HepG2 (cell line): ENCODE data around the gene ZNF714. TPM values are rescaled to one million over a fixed set of nuclear protein-coding genes. Genes with fewer than 3 reads are reported as not detected.
A peak's percentile ranks its signal among the peaks of the same experiment; 100 is the strongest.

Experiments
- ATAC-seq: fragments of 200-7000 bp; cut with Tn5 transposase; 3 replicates; pipeline ENCODE4 v1.9.1; 2020; ENCODE audit warnings: mild to moderate bottlenecking, moderate library complexity
- BruUV-seq: library from RNA; stranded (reverse); fragments of 400-500 nt; replicated peaks from 2 replicates; lab custom pipeline; 2021; lab: Mats Ljungman, UMichigan
- CTCF ChIA-PET: fragments of 300-600 bp; formaldehyde crosslinking; extraction: SDS; loops from one replicate; lab custom pipeline; 2021; ENCODE audit warnings: low total read pairs, inconsistent platforms, low intra/inter-chr PET ratio; lab: Yijun Ruan, JAX
- POLR2A ChIA-PET: fragments of 350-600 bp; sonication (Branson Sonifier 250); formaldehyde crosslinking; loops from one replicate; lab custom pipeline; 2020; ENCODE audit warnings: antibody characterized with exemption, inconsistent platforms; lab: Yijun Ruan, JAX
- DNase-seq: peaks from one replicate; pipeline ENCODE4 v3.0.0-alpha.2; 2015; ENCODE audit warnings: low spot score
- FAIRE-seq: peaks from 3 replicates; lab custom pipeline; 2011; peaks lifted over from hg19 to GRCh38; lab: Jason Lieb, UNC
- H2AFZ ChIP-seq: one replicate; pipeline ENCODE4 v1.6.1; 2011; ENCODE audit warnings: low read length, inconsistent platforms
- H3K27ac ChIP-seq: fragments of 300-600 bp; 3 replicates; pipeline ENCODE4 v1.8.0; 2011; ENCODE audit warnings: mixed run types, mild to moderate bottlenecking, mixed read lengths, low read length, inconsistent platforms; ENCODE audit not compliant: insufficient read depth; ENCODE audit errors: extremely low read length
- H3K27me3 ChIP-seq, 2 experiments: fragments of 200-600 bp in 1 of 2; 2 replicates in 1 of 2; 3 replicates in 1 of 2; pipeline versions ENCODE4 v1.6.0 to v1.8.0; 2011; ENCODE audit warnings: low read length in 2 of 2, mild to moderate bottlenecking in 2 of 2, moderate library complexity in 2 of 2, inconsistent platforms in 1 of 2; ENCODE audit not compliant: insufficient read depth in 2 of 2, control insufficient read depth in 1 of 2
- H3K36me3 ChIP-seq, 2 experiments: fragments of 200-600 bp in 1 of 2; replicated peaks in 1 of 2; 2 replicates in 1 of 2; 3 replicates in 1 of 2; pipeline versions ENCODE4 v1.5.1 to v1.8.0; 2011; ENCODE audit warnings: low read length in 2 of 2, inconsistent platforms in 1 of 2; ENCODE audit not compliant: insufficient read depth in 2 of 2, control insufficient read depth in 1 of 2
- H3K4me1 ChIP-seq: 2 replicates; pipeline ENCODE4 v1.5.1; 2012; ENCODE audit warnings: low read length, inconsistent platforms; ENCODE audit not compliant: insufficient read depth
- H3K4me2 ChIP-seq: 2 replicates; pipeline ENCODE4 v1.6.0; 2011; ENCODE audit warnings: low read depth, low read length, inconsistent platforms
- H3K4me3 ChIP-seq, 3 experiments: fragments of 200-600 bp in 1 of 3; sonication (generic), shearing (Covaris generic) in 1 of 3; replicated peaks in 1 of 3; 2 replicates each; pipeline ENCODE4 v1.5.1; 2011 to 2016; ENCODE audit warnings: low read length in 3 of 3, inconsistent platforms in 2 of 3, low read depth in 2 of 3, mild to moderate bottlenecking in 2 of 3, control low read depth in 1 of 3, mixed read lengths in 1 of 3; ENCODE audit not compliant: insufficient read depth in 1 of 3
- H3K79me2 ChIP-seq: one replicate; pipeline ENCODE4 v1.6.1; 2011; ENCODE audit warnings: low read length, inconsistent platforms; ENCODE audit not compliant: insufficient read depth
- H3K9ac ChIP-seq: 2 replicates; pipeline ENCODE4 v1.6.0; 2011; ENCODE audit warnings: mild to moderate bottlenecking, low read depth, low read length, inconsistent platforms; ENCODE audit not compliant: insufficient read depth
- H3K9me3 ChIP-seq: 2 replicates; pipeline ENCODE4 v1.5.1; 2012; ENCODE audit warnings: mild to moderate bottlenecking, low read length
- H4K20me1 ChIP-seq: 2 replicates; pipeline ENCODE4 v1.6.0; 2011; ENCODE audit warnings: inconsistent platforms, mild to moderate bottlenecking, low read length, moderate library complexity; ENCODE audit not compliant: insufficient read depth
- MTF1 ChIP-seq: sonication (generic); formaldehyde crosslinking; IDR thresholded peaks from 2 replicates; pipeline ENCODE4 v1.5.0; 2020; ENCODE audit warnings: missing genetic modification reagents
- ZFP90 ChIP-seq: sonication (generic); formaldehyde crosslinking; IDR thresholded peaks from 2 replicates; pipeline ENCODE4 v1.8.0; 2022; ENCODE audit warnings: missing genetic modification reagents, mild to moderate bottlenecking, inconsistent platforms, borderline replicate concordance
- in situ Hi-C: cut with HindIII; loops from 2 replicates; pipeline ENCODE4 v1.10.0; 2017; ENCODE audit warnings: low pct_unique_long_range_greater_than_20kb; ENCODE audit not compliant: extremely low pct_ligation_motif_present
- intact Hi-C: fragments of 100-400 bp; cut with micrococcal nuclease; formaldehyde crosslinking; loops from one replicate; pipeline ENCODE4 v1.10.0; 2022; ENCODE audit not compliant: unreplicated experiment
- polyA plus RNA-seq, 8 experiments: library from polyadenylated mRNA; depleted of rRNA in 3 of 8; stranded (reverse) in 7 of 8; unstranded in 1 of 8; fragments of >200 nt; fragmentation: Illumina TruSeq in 4 of 8; extraction: Trizol in 4 of 8; gene quantifications; 2 replicates each; pipeline versions ENCODE4 v1.2.1 to v1.2.3, GENCODE V29; 2011 to 2016; ENCODE audit warnings: low read depth in 4 of 8, missing spikeins in 1 of 8, mixed read lengths in 1 of 8; ENCODE audit not compliant: insufficient read depth in 1 of 8
- total RNA-seq, 5 experiments: library from RNA; depleted of rRNA; stranded (reverse); fragments of >200 nt; fragmentation: Illumina TruSeq; extraction: Trizol; gene quantifications; 2 replicates each; pipeline ENCODE4 v1.2.3, GENCODE V29; 2016; ENCODE audit warnings: low read depth in 1 of 5
- TF ChIP-seq, protein P1 (sequence below): sonication (generic); formaldehyde crosslinking; IDR thresholded peaks from 2 replicates; pipeline ENCODE4 v1.5.0; 2020; ENCODE audit warnings: mild to moderate bottlenecking, missing genetic modification reagents, borderline replicate concordance

Gene ZNF714
- total and polyA plus RNA-seq, 2 of the 13 experiments (the other 11 are each of a cell fraction or from before 2014, with no cell fraction given): 6.7 to 27.8 TPM

DNA sequence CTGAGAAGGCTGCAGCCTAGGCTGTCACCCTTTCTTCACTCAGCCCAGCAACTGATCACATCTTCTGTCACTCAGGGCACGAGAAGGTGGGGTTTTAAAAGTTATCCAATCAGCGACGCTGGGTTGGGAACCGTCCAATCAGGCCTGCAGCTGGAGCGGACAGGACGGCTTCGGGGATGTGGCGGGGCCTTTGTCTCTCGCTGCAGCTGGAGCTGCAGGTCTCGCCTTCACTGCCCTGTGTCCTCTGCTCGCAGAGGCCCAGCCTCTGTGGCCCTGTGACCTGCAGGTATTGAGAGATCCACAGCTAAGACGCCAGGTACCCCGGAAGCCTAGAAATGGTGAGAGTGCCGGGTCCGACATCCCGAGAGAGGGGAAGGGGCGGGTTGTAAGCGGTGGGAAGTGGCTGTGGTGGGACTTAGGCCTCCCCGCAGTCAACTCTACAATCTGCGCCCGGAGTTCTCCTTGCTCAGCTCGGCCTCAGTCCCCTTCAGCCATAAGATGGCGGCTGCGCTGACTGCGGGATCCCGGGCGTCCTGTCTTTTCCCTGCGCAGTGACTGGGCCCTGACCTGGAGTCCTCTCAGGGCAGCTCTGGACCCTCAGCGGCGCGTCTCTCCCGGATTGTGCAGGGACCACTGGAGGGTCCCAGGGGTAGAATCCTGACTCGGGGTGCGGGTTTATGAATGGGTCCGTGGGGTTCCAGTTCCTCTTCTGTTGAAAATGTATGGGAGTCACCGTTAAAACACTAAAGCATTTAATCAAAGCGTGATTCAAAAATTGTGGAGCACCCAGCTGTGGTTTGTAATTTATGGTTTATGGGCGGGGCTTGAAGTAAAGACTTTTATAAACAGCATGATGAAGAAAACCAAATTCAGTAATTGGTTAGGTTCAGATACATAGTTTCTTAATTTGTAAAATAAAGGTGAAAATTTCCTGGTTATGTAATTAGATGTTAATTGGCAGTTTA lies at the start of gene ZNF714 (continued):
- TF ChIP-seq, protein P1, sequence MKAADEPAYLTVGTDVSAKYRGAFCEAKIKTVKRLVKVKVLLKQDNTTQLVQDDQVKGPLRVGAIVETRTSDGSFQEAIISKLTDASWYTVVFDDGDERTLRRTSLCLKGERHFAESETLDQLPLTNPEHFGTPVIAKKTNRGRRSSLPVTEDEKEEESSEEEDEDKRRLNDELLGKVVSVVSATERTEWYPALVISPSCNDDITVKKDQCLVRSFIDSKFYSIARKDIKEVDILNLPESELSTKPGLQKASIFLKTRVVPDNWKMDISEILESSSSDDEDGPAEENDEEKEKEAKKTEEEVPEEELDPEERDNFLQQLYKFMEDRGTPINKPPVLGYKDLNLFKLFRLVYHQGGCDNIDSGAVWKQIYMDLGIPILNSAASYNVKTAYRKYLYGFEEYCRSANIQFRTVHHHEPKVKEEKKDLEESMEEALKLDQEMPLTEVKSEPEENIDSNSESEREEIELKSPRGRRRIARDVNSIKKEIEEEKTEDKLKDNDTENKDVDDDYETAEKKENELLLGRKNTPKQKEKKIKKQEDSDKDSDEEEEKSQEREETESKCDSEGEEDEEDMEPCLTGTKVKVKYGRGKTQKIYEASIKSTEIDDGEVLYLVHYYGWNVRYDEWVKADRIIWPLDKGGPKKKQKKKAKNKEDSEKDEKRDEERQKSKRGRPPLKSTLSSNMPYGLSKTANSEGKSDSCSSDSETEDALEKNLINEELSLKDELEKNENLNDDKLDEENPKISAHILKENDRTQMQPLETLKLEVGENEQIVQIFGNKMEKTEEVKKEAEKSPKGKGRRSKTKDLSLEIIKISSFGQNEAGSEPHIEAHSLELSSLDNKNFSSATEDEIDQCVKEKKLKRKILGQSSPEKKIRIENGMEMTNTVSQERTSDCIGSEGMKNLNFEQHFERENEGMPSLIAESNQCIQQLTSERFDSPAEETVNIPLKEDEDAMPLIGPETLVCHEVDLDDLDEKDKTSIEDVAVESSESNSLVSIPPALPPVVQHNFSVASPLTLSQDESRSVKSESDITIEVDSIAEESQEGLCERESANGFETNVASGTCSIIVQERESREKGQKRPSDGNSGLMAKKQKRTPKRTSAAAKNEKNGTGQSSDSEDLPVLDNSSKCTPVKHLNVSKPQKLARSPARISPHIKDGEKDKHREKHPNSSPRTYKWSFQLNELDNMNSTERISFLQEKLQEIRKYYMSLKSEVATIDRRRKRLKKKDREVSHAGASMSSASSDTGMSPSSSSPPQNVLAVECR: peak; percentile 96

DNA sequence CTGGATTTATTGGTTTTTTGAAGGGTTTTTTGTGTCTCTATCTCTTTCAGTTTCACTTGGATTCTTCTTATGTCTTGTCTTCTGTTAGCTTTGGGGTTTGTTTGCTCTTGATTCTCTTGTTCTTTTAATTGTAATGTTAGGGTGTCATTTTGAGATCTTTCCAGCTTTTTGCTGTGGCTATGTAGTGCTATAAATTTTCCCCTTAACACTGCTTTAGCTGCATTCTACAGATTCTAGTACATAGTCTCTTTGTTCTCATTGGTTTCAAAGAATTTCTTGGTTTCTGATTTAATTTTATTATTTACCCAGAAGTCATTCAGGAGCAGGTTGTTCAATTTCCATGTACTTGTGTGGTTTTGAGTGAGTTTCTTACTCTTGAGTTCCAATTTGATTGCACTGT lies 37.0 kb upstream of the ZNF714 start:
- no peak overlapping the region for H3K9ac ChIP-seq
- no peaks in the 10 kb centered on the region for H3K27me3 ChIP-seq
- H3K4me1 ChIP-seq: no peaks in the 10 kb centered on the region
- DNase-seq (no peak), ATAC-seq (no peak), FAIRE-seq (no peak)
- H3K36me3 ChIP-seq: peaks cover 1 to 2% of the 10 kb centered on the region in 2 experiments; a peak in 2 of 5 replicates
- H2AFZ ChIP-seq: no peak overlapping the region
- ChIA-PET POLR2A (no interaction called here), CTCF (no interaction called here)
- no TSS peak for BruUV-seq
- intact Hi-C loops (no loop called here), in situ Hi-C loops (no loop called here)
- TF ChIP-seq MTF1 (CRISPR knock-in tag) (no peak), ZFP90 (peak; percentile 53; the same call in 1 of the 2 replicates)
- peaks cover 14% of the 10 kb centered on the region; the same call in 1 of the 2 replicates for H3K9me3 ChIP-seq
- H3K4me3 ChIP-seq: no peak overlapping the region
- no peak overlapping the region for H3K4me2 ChIP-seq
- H4K20me1 ChIP-seq: no peaks in the 10 kb centered on the region
- H3K79me2 ChIP-seq: peaks cover 2% of the 10 kb centered on the region
- H3K27ac ChIP-seq: no peak overlapping the region
